HG02759 (cell line): Measurements from ENCODE around the gene LHCGR.
"Not testable (repeated sequence)": the region's sequence is repeated elsewhere in the genome, so short reads cannot be mapped to it uniquely, and the experiment has no call there.

Experiments used
- ATAC-seq: cut with Tn5 transposase; IDR thresholded peaks from one replicate; pipeline ENCODE4 v1.9.1; 2021; ENCODE audit warnings: mild to moderate bottlenecking, moderate library complexity; ENCODE audit not compliant: unreplicated experiment

LHCGR gene

DNA sequence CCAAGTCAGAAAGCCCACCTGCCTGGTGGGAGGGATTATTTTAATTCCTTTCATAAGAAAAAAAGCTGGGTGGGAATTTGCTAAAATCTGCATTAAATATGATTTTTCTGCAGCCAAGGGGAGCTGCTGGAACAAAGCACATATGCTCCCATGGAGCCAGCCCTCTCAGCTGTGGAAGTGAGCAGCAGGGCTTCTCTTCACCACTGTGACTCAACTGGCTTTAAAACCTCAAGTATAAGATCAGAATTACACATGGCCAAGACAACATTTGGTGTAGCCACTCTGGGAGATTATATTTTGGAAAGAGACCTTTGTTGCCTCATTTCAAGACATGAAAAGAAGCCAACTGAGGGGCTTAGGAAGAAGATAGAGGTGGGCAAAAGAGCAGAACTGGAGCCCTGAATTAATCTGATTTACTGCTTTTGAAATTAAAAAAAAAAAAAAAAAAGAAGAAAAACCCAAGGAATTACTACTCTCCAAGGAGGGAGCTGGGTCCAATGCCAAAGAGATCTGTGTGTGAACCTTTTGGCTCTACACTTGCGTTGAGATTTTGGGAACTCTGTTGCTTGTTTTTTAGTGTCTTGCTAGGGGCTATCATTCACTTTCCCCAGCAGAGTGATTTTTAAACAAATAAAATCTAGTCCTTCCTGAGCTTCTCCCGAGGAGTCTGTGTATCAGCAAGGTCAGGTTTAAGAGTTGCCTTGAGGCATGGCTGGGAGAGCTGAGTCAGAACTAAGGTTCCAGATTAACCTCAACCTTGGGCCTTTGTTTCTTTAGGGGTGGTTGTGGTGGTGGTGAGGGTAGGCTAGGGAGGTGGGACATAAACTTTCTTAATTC lies 6.0 kb downstream of the LHCGR start:
- ATAC-seq = peak; percentile 62

GRCh38 chr2:48747319-48747718 lies 8.2 kb downstream of the LHCGR start:
- no peak for ATAC-seq

GRCh38 chr2:48739236-48739635 lies 16.3 kb downstream of the LHCGR start:
- ATAC-seq = not testable (repeated sequence)

DNA sequence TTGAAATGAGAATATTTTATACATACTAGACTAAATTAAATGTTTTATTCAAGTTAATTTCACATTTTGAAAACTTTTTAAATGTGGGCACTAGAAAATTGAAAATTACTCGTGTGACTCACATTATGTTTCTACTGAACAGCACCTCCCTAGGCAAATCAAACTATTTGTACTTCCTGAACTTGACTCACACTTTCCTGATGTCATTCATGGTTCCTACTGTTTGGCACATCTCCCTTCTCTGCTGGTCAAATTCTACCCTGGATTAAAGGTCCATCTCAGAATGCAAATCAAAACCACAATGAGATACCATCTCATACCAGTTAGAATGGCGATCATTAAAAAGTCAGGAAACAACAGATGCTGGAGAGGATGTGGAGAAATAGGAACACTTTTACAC lies 16.7 kb downstream of the LHCGR start:
- no peak for ATAC-seq

GRCh38 chr2:48736251-48736650 lies 19.3 kb downstream of the LHCGR start:
- no peak for ATAC-seq

DNA sequence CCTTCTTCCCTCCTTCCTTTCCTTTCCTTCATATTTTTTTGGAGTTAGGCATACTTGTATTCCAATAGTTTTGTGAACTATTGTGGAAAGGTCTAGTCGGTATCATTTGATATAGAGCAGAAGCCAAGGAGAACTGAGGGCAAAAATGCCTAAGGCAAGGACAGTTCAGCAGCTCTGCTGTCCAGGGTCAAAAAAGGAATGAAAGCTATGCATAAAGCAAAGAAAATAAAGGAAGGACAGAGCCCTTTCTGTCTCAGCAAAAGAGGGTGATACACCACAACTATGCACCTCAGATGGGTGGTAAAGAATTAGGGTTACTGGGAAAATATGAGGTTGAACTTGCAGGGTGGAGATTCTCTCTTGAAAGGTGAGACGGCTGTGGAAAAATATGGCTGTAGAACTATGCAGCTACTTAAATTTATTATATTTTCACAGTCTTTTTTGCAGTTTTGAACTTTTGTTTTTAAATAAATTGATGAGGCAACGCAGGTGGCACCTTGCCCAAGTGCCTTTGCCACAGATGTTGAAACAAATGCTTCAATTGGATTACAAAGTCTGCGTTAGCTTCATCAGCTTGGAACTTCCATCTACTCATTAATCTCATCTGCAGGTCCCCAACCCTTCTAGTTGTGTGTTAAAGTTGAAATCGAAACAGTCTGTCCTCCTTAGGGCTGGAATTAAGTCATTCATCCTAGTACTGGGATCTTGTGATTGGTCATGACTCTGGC lies 20.8 kb downstream of the LHCGR start:
- no peak for ATAC-seq

GRCh38 chr2:48733067-48733503 lies 22.4 kb downstream of the LHCGR start:
- no peak for ATAC-seq

DNA sequence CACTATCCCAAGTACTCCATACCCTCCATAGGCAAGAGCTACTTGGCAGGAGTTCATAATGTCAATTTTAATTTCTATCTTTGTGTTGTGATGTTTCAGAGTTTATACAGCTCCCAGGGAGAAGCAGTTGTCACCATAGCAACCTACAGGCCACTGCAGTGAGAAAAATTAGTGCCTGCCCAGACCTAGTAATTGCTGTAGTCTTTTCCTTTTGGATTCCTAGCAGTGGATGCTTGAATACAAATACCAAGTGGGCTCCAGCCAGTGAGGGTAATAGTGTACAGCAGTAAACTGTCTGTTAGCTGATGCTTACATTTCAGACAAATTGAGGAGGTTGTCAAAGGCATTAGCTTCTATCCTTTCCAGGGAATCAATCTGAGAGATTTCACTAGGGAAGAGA lies 26.7 kb downstream of the LHCGR start:
- no peak for ATAC-seq

GRCh38 chr2:48728295-48728694 lies 27.2 kb downstream of the LHCGR start:
- no peak for ATAC-seq

- ATAC-seq = no peak
Observed at GRCh38 chr2:48727560-48727959, 28.0 kb downstream of the LHCGR start.

GRCh38 chr2:48725696-48726494 lies 29.6 kb downstream of the LHCGR start:
- no peak for ATAC-seq

- ATAC-seq = no peak
Observed at GRCh38 chr2:48724278-48724677, 31.2 kb downstream of the LHCGR start.

- ATAC-seq = no peak
Observed at GRCh38 chr2:48723129-48723528, 32.4 kb downstream of the LHCGR start.

GRCh38 chr2:48722391-48722790 lies 33.1 kb downstream of the LHCGR start:
- ATAC-seq = no peak

GRCh38 chr2:48721158-48721557 lies 34.4 kb downstream of the LHCGR start:
- ATAC-seq = no peak

DNA sequence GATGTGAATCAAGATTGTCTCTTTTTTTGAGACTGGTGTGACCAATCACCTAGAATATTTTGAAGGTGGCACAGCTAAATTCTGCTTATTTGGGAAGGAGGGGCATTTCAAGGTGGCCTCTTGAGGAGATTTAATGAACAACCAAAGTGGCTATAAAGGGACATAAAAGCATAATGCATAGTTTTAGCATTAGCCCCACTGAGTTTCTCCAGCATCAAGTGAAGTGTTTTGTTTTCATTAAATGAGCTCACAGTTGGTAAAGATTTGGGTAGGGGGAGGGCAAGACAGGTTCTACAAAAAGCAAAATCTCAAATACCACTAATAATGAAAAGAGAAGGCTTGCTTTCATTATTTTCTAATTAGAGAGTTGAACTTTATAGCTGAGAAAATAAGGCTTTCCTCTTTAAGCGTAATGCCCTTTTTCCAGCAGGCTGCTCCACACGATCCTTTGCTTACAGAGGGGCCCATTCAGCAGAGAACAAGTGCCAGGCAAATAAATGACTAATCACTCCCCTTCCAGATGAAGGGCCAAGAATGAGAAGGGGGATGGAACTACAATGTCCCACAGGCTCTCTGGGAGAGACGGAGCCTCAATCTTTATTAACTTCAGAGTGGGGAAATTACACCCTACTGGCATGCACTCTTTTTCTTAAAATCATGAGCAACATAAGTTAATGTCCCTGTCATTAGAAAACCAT lies 35.9 kb downstream of the LHCGR start:
- no peak for ATAC-seq

DNA sequence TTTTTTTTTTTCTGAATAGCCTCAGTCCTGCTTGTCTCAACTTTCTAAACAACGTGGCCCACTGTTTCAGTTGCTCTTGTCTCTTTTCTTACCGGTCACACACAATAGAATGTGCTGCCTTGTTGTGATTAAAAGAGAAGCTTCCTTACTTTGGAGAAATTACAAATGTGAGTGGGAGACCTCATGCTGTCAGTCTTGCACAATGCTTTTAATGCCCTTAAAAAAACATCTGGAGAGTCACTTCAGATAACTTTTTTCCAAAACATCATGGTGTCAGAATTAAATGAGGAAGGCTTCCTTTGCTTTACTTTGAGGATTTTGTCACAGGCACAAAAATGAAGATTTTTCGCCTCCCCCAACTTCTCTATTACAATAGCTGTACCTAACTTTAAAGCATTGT lies 37.7 kb downstream of the LHCGR start:
- ATAC-seq = no peak

DNA sequence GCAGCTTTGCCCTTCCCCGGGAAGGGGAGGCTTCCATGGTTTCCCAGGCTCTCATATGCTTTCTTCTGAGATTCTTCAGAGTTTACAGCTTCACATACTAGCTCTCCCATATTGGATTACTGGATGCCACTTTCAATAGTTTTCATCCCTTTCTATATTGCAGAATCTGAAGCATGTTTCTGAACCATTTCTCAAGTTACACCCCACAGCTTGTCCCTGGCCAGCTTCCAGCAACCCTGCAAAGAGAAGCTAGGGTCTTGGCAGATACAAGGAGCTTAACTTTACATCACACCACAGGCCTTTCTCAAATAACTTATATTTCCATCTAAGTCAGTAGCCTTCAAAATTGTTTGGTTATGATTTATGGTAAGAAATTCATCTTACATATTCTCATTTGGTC lies 39.6 kb downstream of the LHCGR start:
- ATAC-seq = no peak

DNA sequence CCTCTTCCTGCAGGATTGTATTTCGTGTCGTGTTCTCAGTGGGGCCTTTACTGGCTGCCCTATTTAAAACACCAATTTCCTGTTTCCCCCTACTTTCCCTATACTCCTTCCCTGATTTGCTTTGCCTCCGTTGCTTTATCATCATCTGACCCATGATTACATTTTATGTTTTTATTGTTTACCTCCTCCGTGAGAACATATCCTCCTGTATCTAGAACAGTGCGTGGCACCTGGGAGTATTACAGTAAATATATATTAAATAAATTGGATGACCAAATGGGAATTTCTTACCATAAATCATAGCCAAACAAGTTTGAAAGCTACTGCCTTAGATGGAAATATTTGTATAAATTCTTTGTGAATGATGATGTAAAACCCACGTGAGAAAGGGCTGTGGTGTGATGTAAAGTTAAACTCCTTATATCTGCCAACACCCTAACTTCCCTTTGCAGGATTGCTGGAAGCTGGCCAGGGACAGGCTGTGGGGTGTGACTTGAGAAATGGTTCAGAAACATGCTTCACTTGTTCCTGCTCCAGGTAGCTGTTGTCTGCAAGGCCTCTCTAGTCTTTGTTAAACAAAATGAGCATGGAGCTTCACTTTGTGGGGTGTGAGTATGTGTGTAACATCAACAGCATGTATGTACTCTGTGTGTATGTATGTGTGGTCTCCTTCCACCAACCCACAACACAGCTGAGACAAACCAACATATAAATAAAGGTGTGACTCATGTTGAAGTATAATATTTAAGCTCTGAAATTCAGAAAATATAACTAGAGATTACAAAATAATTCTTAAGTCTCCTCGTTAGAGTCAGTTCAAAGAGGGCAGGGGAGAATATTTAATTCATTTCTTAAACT lies 40.3 kb downstream of the LHCGR start:
- ATAC-seq = no peak

DNA sequence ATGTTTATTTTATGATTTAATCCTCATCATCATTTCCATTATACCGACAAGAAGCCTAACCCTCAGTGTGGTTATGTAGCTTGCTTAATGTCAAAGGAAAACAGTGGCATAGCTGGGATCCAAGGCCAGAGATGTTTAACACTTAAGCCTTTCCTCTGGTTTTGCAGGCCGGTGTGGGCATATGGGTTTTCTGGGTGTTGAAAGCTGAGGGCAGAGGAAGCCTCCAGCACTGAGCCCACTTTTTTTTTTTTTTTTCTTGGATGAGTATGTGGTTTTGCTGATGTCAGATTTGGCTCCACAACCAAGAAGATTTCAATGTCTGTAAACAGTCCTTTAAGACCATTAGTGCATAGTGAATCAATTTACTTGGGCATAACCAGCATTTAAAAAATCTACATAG lies 41.3 kb downstream of the LHCGR start:
- no peak for ATAC-seq
